Astrocyte of the cerebellum (primary cell): Measurements from ENCODE around the gene TACR3.
"Not testable (repeated sequence)": the region's sequence is repeated elsewhere in the genome, so short reads cannot be mapped to it uniquely, and the experiment has no call there.

ENCODE experiments used
- DNase-seq: peaks from one replicate; pipeline ENCODE4 v3.0.0-alpha.2; 2011; ENCODE audit warnings: low read depth
- H3K4me3 ChIP-seq: 2 replicates; pipeline ENCODE4 v1.5.1; 2011; ENCODE audit warnings: mild to moderate bottlenecking, low read depth, low read length, moderate library complexity
- in situ Hi-C: cut with HindIII; loops from 2 replicates; pipeline ENCODE4 v1.10.0; 2017; ENCODE audit warnings: low sequenced_read_pairs
- TF ChIP-seq, protein P1 (sequence below): IDR thresholded peaks from 2 replicates; pipeline ENCODE4 v1.5.1; 2012; ENCODE audit warnings: low read length, low read depth, moderate library complexity, mild to moderate bottlenecking; ENCODE audit errors: missing control alignments

The TACR3 gene

DNA sequence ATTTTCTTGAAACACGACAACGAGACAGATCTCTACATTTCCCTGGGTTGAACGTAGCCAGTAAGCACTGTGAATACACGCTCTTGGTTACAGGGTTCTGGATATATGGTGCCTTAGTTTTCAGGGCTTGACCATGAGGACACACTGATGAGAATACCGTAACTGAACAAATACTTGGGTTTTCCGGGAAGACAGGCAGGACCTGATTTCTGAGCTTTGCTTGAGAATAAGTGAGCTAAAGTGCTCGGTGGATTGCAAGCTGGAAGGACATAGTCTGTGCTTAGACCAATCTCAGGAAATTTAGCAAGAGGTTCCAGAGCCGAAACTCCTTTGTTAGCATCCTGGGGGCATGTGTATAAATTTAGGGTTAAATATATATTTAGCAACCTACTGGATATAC lies 876 bp upstream of the TACR3 start:
- in situ Hi-C loops: no loop called here
- no peak overlapping the region for H3K4me3 ChIP-seq
- TF ChIP-seq, protein P1, sequence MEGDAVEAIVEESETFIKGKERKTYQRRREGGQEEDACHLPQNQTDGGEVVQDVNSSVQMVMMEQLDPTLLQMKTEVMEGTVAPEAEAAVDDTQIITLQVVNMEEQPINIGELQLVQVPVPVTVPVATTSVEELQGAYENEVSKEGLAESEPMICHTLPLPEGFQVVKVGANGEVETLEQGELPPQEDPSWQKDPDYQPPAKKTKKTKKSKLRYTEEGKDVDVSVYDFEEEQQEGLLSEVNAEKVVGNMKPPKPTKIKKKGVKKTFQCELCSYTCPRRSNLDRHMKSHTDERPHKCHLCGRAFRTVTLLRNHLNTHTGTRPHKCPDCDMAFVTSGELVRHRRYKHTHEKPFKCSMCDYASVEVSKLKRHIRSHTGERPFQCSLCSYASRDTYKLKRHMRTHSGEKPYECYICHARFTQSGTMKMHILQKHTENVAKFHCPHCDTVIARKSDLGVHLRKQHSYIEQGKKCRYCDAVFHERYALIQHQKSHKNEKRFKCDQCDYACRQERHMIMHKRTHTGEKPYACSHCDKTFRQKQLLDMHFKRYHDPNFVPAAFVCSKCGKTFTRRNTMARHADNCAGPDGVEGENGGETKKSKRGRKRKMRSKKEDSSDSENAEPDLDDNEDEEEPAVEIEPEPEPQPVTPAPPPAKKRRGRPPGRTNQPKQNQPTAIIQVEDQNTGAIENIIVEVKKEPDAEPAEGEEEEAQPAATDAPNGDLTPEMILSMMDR: no peak
- no peak for DNase-seq

DNA sequence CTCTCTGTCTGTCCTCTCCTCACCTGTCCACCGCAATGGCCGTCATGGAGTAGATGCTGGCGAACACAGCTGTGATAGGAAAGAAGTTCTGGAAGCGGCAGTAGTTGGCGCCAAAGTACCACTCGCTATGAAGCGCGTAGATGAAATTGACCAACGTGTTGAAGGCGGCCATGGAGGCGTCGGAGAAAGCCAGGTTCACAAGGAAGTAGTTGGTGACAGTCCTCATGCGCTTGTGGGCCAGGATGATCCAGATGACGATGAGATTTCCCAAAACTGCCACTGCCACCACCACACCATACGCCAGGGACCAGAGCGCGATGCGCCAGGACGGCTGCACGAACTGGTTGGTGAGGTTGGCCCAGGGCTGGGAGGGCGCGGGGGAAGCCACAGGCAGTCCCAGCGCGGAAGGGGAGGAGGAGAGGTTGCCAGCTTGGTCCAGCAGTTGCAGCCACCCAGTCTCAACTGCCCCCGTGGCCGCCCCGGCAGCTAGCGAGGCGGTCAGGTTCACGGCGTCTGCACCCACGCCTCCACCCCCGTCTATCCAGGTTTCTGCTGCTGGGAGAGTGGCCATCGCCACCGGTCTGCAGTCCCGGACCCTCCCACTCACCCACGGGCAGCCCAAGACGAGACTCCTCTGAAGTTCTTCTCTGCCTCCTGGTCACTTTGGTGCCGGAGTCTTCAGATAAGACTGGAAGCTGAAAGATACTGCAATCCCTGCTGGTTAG lies 518 bp downstream of the TACR3 start:
- in situ Hi-C loops: no loop called here

DNA sequence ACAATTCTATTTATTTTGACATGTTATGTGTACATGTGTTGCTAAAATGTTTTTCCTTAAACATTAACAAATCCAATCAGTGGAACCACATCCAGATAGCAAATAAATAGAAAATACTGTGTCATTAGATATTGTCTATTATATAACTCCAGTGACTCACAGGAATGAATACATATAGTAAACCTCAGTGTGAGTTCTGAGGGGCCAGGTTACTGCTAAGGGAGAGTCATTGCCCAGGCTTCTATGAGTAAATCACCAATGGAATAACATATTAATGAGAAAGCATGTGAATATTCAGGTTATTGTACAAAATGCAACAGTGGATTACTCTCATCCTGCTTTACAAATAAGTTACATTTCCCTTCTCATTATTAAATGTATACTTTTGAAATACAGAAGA lies 27.2 kb downstream of the TACR3 start:
- in situ Hi-C loops: no loop called here
- no peak for DNase-seq
- no peak overlapping the region for H3K4me3 ChIP-seq
- TF ChIP-seq, protein P1: no peak

More for the DNA sequence above, 518 bp downstream of the TACR3 start:
- DNase-seq: no peak
- TF ChIP-seq, protein P1: peak; percentile 17
- peak overlapping the region; percentile 42 for H3K4me3 ChIP-seq

DNA sequence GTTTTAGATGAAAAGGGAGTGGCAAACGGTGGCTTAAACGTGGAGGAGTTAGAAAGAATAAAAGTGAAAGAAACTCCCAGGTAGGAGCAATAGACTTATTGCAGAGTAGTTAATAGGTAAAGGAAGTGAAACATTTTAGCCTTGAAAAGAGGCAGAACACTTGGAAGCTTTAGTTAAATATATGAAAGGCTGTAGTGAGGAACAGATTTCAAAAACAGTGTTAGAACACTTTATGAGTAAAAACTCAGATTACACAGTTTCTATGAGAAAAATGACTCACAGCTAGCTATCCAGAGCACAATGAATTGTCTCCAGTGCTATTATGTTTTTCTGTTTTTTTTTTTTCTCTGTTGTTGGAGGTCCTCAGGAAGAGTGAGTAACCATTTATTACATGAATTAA lies 45.8 kb downstream of the TACR3 start:
- TF ChIP-seq, protein P1: no peak
- H3K4me3 ChIP-seq: no peak overlapping the region
- DNase-seq: no peak
- in situ Hi-C loops: no loop called here

DNA sequence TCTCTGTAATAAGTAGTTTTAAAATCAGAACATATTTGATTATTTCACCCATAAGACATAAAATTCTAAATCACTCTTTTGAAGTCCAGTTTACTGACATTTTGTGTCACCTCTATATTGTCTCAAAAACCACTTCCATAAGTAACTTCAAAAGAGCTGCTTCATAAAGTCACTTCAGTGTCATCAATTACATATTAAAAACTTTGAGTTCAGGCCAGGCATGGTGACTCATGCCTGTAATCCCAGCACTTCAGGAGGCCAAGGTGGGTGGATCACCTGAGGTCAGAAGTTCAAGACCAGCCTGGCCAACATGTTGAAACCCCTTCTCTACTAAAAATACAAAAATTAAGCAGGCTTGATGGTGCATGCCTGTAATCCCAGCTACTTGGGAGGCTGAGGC lies 53.0 kb downstream of the TACR3 start:
- H3K4me3 ChIP-seq, in situ Hi-C loops, DNase-seq: not testable (repeated sequence)

DNA sequence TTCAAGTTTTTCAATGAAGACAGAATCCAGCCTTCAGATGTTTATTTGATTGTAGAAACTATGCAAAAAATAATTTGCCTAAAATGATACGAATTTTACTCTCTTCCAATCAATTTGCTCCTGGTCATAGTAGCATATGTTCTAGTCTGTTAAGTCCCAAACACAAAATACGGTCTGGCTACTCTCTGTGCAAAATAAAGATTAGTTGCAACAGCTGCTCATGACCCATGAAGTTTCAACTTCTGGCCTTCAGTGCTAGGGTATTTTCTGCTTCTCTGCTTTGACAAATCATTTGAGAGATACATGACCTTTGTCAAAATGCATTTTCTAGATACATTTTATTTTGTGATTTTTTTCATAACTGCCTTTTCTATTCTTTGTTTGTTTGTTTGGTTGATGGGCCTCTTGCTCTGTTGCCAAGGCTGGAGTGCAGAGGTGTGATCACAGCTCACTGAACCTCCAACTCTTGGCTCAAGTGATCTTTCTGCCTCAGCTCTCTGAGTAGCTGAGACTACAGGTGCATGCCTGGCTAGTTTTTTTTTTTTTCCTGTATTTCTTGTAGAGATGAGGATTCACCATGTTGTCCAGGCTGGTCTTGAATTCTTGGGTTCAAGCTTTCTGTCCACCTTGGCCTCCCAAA lies 55.2 kb downstream of the TACR3 start:
- H3K4me3 ChIP-seq: no peak overlapping the region
- DNase-seq: no peak
- TF ChIP-seq, protein P1: no peak
- in situ Hi-C loops: no loop called here

DNA sequence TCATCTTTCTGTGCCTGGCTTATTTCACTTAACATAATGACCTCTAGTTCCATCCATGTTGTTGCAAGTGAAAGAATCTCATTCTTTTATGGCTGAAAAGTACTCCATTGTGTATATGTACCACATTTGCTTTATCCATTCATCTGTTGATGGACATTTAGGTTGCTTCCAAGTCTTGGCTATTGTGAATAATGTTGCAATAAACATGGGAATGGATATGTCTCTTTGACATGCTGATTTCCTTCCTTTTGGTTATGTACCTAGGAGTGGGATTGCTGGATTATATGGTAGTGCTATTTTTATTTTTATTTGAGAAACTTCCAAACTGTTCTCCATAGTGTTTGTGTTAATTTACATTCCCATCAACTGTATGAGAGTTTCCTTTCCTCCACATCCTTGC lies 71.2 kb downstream of the TACR3 start:
- TF ChIP-seq, protein P1: no peak
- in situ Hi-C loops: no loop called here
- no peak overlapping the region for H3K4me3 ChIP-seq
- no peak for DNase-seq
